Measurements from ENCODE around the gene WASF3. TPM values are rescaled to one million over a fixed set of nuclear protein-coding genes. Genes with fewer than 3 reads are reported as not detected.

The WASF3 gene
- polyA plus RNA-seq, 3 donors, result not detected

DNA sequence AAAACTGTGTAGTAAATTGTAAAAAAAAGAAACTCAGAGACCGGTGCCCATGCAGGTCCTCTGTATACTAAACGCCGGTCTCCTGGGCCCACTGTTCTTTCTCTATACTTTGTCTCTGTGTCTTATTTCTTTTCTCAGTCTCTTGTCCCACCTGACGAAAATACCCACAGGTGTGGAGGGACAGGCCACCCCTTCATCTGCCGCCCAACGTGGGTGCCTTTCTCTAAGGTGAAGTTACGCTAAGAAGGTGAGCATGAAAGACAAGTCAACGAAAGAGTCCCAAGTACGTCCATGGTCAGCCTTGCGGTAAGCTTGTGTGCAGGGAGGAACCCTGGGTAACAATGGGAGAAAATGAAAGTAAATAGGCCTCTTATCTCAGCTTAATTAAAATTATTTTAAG lies 48.0 kb upstream of the WASF3 start:
- 100% methylated on average over 2 of the region's 10 CpGs for WGBS (ENCODE audit: insufficient coverage)
- Histone ChIP-seq H3K9me3 (replicated peaks in 1 of 2; ENCODE audit: control insufficient read depth in 1 of 2, insufficient read depth in 1 of 2, low read length in 2 of 2) (peaks cover 0 to 14% of the 10 kb centered on the region in 2 donors), H3K4me1 (ENCODE audit: control insufficient read depth in 1 of 2, insufficient read depth in 2 of 2, low read length in 2 of 2) (no peaks in the 10 kb centered on the region), H3K4me2 (replicated peaks; ENCODE audit: extremely low read depth, low read length, poor library complexity, severe bottlenecking) (no peak overlapping the region), H3K27me3 (ENCODE audit: control insufficient read depth in 2 of 2, insufficient read depth in 2 of 2, low read length in 2 of 2) (no peaks in the 10 kb centered on the region), H3K9ac (ENCODE audit: insufficient read depth, low read length, poor library complexity, severe bottlenecking) (no peak overlapping the region), H3K36me3 (replicated peaks in 1 of 2; ENCODE audit: control insufficient read depth in 1 of 2, insufficient read depth in 2 of 2, low read length in 2 of 2) (no peaks in the 10 kb centered on the region), H2AFZ (ENCODE audit: insufficient read depth, low read depth, low read length, poor library complexity, severe bottlenecking) (no peak overlapping the region), H3K27ac (ENCODE audit: low read depth in 1 of 2, low read length in 2 of 2) (no peak overlapping the region), H4K20me1 (ENCODE audit: insufficient read depth, low read length) (no peaks in the 10 kb centered on the region), H3K4me3 (replicated peaks in 1 of 3; ENCODE audit: low read depth in 2 of 3, low read length in 3 of 3) (no peak overlapping the region), H3K79me2 (ENCODE audit: insufficient read depth, low read length) (no peaks in the 10 kb centered on the region)
- Mint-ChIP-seq H3K27me3 (ENCODE audit: low read depth in 3 of 3) (peaks cover 4 to 9% (median 6%) of the 10 kb centered on the region in 3 donors), H3K36me3 (no peaks in the 10 kb centered on the region), H3K4me3 (no peak overlapping the region), H3K9me3 (peaks cover 6 to 22% (median 15%) of the 10 kb centered on the region in 7 donors), H3K27ac (peak overlapping the region in 1 of 7 donors; percentile 17), H3K4me1 (no peaks in the 10 kb centered on the region)
- DNase-seq, result no peak
- TF ChIP-seq, protein P1, sequence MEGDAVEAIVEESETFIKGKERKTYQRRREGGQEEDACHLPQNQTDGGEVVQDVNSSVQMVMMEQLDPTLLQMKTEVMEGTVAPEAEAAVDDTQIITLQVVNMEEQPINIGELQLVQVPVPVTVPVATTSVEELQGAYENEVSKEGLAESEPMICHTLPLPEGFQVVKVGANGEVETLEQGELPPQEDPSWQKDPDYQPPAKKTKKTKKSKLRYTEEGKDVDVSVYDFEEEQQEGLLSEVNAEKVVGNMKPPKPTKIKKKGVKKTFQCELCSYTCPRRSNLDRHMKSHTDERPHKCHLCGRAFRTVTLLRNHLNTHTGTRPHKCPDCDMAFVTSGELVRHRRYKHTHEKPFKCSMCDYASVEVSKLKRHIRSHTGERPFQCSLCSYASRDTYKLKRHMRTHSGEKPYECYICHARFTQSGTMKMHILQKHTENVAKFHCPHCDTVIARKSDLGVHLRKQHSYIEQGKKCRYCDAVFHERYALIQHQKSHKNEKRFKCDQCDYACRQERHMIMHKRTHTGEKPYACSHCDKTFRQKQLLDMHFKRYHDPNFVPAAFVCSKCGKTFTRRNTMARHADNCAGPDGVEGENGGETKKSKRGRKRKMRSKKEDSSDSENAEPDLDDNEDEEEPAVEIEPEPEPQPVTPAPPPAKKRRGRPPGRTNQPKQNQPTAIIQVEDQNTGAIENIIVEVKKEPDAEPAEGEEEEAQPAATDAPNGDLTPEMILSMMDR (IDR thresholded peaks at IDR 0.05), result no peak
- intact Hi-C loops (cut with micrococcal nuclease), result loop anchor here in 1 of 2 donors (10.0 kb wide), 1 partner anchor 335 kb away; no protein-coding TSS in a partner anchor

DNA sequence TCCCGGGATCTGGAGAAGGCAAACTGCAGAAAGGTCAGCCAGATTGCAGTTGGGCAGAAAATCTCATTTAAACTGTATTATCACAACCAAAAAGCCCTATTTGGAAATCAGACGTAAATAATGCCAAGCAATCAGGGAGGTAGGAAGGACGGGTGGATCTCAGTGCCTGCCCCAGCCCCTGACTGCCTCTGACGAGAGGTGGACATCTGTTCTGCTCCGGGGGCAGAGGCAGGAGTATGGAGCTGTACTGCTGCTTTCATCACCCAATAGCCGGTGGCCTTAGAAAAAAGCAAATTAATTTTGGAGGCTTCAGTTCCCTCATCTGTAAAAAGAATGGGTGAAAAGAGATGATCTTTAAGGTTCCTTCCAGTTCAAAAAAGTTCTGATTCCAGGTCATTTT lies 43.6 kb upstream of the WASF3 start:
- Histone ChIP-seq H3K27ac (ENCODE audit: low read depth in 1 of 2, low read length in 2 of 2) (no peak overlapping the region), H3K9me3 (replicated peaks in 1 of 2; ENCODE audit: control insufficient read depth in 1 of 2, insufficient read depth in 1 of 2, low read length in 2 of 2) (peaks cover 0 to 12% of the 10 kb centered on the region in 2 donors), H3K27me3 (ENCODE audit: control insufficient read depth in 2 of 2, insufficient read depth in 2 of 2, low read length in 2 of 2) (no peaks in the 10 kb centered on the region), H3K4me2 (replicated peaks; ENCODE audit: extremely low read depth, low read length, poor library complexity, severe bottlenecking) (no peak overlapping the region), H3K4me1 (ENCODE audit: control insufficient read depth in 1 of 2, insufficient read depth in 2 of 2, low read length in 2 of 2) (no peaks in the 10 kb centered on the region), H3K9ac (ENCODE audit: insufficient read depth, low read length, poor library complexity, severe bottlenecking) (no peak overlapping the region), H4K20me1 (ENCODE audit: insufficient read depth, low read length) (no peaks in the 10 kb centered on the region), H3K36me3 (replicated peaks in 1 of 2; ENCODE audit: control insufficient read depth in 1 of 2, insufficient read depth in 2 of 2, low read length in 2 of 2) (no peaks in the 10 kb centered on the region), H3K4me3 (replicated peaks in 1 of 3; ENCODE audit: low read depth in 2 of 3, low read length in 3 of 3) (no peak overlapping the region), H3K79me2 (ENCODE audit: insufficient read depth, low read length) (no peaks in the 10 kb centered on the region), H2AFZ (ENCODE audit: insufficient read depth, low read depth, low read length, poor library complexity, severe bottlenecking) (no peak overlapping the region)
- Mint-ChIP-seq H3K9me3 (peaks cover 4 to 13% (median 8%) of the 10 kb centered on the region in 7 donors), H3K27me3 (ENCODE audit: low read depth in 3 of 3) (peaks cover 3 to 7% (median 4%) of the 10 kb centered on the region in 3 donors), H3K4me3 (no peak overlapping the region), H3K4me1 (no peaks in the 10 kb centered on the region), H3K36me3 (no peaks in the 10 kb centered on the region), H3K27ac (no peak overlapping the region)
- WGBS (ENCODE audit: insufficient coverage), result 76% methylated on average over 3 of the region's 6 CpGs
- intact Hi-C loops (cut with micrococcal nuclease), result no loop called here
- TF ChIP-seq, protein P1 (IDR thresholded peaks at IDR 0.05), result no peak
- no peak for DNase-seq

Data from CD14-positive monocyte (primary cell).